ENCODE measurements around the gene ASB7. TPM values are rescaled to one million over a fixed set of nuclear protein-coding genes. Genes with fewer than 3 reads are reported as not detected.
"Not testable (repeated sequence)": the region's sequence is repeated elsewhere in the genome, so short reads cannot be mapped to it uniquely, and the experiment has no call there.

ASB7 gene
- total RNA-seq, 2 donors from 2014 or later = 5.9 to 8.3 TPM

DNA sequence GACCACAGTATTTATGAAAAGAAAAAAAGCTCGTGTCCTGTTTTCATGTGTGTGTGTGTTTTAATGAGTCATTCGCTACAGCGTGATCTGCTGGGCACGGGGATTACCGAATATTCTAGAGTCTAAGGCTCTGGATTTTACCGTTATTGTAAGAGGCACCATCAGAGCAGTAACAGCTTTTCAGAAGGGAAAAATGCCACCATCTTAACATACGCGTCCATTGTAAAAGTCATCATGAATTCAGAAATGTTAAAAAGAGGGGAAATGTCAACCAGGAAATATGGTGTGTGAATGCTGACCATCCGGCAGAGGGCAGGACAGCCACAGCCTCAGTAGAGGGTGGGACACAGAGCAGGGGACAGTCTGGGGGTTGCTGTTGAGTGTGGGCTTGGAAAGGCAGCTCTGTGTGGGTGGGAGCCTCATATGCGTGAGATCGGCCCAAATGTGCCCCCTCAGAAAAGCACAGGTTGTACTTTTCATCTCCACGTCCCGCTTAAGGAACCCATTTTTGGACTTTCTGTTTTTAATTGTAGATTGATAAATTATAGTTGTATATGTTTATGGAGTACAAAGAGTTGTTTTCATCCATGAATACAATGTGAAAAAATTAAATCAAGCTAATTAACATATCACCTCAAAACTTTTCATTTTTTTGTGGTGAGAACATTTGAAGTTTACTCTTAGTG is 69.6 kb downstream of the ASB7 start:
- DNase-seq (no peak), ATAC-seq (peak; percentile 60 to 70)
- intact Hi-C loops (cut with DNase I) = no loop called here

DNA sequence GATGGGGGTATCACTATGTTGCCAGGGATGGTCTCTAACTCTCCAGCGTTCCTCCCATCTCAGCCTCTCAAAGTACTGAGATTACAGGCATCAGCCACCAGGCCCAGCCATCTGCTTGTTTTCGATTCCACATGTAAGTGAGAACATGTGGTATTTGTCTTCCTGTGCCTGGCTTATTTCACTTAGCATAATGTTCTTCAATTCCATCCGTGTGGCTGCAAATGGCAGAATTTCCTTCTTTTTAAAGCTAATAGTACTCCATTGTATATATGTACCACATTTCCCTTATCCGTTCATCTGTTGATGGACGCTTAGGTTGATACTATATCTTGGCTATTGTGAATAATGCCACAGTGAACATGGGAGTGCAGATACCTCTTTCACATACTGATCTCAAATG is 70.6 kb downstream of the ASB7 start:
- DNase-seq = no peak
- intact Hi-C loops (cut with DNase I) = no loop called here
- no peak for ATAC-seq

DNA sequence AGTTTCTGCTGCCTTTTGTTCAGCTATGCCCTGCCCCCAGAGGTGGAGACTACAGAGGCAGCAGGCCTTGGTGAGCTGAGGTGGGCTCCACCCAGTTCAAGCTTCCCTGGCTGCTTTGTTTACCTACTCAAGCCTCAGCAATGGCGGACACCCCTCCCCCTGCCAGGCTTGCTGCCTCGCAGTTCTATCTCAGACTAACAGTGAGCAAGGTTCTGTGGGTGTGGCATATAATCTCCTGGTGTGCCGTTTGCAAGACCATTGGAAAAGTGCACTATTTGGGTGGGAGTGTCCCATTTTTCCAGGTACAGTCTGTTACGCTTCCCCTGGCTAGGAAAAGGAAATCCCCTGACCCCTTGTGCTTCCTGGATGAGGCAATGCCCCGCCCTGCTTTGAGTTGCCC is 76.8 kb downstream of the ASB7 start:
- intact Hi-C loops (cut with DNase I); ATAC-seq; DNase-seq: not testable (repeated sequence)

DNA sequence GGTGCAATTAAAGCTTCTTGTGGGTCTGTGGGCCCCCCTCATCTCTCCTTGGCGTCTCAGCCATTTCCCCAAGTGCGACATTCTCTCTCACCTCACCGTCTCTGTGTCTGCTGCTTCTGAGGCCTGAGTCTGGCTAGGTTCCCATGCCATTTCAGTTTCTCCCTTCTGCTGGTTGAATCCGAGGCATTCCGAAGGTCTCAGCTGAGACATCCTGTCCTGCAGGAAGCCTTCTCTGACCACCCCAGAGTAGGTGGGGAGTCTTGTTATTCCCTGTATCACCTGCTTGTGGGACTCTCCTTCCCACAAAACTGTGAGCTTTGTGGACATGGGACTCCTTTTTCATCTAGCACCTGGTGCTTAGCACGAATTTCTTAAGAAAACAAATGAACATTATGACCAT is 78.3 kb downstream of the ASB7 start:
- intact Hi-C loops (cut with DNase I) = no loop called here
- DNase-seq (no peak), ATAC-seq (no peak)

DNA sequence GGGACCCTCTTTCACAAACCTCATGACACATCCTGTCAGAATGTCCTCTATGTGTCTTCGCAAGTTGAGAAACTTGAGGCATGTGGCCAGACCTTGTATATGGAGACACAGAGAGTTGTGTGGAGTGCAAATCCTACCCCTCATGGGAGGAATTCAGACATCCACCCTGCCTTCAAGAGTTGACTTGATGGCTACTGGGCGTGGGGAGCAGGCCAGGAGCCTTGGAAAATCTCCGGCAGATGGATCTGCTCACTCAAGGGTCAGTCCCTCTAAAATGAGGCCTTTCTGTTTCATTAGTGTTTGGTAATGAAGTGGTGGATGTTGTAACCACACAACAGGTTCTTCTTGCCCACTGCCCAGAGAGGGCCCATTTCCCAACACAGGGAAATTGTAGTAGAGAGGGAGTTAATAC is 79.0 kb downstream of the ASB7 start:
- intact Hi-C loops (cut with DNase I) = no loop called here
- DNase-seq = no peak
- ATAC-seq = no peak

DNA sequence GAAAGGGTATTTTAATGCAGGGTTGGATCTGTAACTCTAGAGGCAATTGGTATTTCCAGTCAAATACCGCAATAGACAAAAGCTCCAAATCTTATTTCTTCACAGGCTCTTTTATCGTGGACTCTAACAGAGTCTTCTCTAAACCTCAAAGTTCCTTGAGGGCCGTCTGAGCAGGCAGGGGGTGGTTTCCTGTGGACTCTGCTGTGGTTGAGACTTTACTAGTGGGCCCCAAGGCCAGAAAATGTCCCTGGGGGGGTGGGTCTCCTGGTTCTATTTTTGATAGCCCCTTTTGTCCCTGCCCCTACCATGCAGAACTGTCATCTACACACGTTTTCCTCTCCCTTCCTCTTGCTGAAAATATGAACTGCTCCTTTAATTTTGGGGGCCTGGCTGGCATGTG is 80.1 kb downstream of the ASB7 start:
- intact Hi-C loops (cut with DNase I) = no loop called here
- ATAC-seq = no peak
- no peak for DNase-seq

DNA sequence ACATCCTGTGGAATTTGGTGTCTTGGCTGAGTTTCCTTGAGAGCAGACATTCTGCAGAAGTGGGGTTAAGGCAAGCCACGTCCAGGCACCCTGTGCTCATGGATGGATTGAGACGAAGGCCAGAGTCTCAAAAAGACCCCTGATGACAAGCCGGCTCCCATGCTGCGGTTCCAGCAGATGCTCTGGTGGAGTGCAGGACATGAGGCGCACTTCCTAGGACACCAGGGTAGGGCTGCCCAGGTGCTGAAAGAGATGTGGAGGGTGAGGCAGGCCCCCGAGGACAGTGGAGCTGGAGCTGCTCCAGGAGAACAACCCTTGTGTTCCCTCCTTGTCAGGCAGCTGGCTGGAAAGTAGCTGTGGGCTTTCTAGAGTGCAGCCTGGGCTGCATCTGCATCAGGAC is 81.0 kb downstream of the ASB7 start:
- intact Hi-C loops (cut with DNase I) = no loop called here
- DNase-seq (no peak), ATAC-seq (no peak)

DNA sequence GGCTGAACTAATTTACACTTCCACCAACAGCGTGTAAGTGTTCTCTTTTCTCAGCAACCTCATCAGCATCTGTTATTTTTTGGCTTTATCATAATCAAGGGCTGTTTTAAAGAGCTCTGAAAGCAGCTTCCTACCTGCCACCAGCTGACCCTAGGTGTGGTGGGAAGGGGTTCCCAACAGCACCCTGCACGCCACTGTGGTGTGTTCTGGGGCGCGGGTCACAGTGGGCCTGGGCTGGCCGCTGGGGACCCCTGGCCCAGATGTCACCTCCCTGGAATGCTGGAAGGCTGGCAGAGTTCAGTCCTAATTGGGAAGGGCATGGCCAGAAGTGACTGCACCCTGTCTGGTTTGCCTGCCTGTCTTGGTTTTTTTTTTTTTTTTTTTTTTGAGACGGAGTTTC is 82.2 kb downstream of the ASB7 start:
- intact Hi-C loops (cut with DNase I) = no loop called here
- DNase-seq (no peak), ATAC-seq (no peak)

DNA sequence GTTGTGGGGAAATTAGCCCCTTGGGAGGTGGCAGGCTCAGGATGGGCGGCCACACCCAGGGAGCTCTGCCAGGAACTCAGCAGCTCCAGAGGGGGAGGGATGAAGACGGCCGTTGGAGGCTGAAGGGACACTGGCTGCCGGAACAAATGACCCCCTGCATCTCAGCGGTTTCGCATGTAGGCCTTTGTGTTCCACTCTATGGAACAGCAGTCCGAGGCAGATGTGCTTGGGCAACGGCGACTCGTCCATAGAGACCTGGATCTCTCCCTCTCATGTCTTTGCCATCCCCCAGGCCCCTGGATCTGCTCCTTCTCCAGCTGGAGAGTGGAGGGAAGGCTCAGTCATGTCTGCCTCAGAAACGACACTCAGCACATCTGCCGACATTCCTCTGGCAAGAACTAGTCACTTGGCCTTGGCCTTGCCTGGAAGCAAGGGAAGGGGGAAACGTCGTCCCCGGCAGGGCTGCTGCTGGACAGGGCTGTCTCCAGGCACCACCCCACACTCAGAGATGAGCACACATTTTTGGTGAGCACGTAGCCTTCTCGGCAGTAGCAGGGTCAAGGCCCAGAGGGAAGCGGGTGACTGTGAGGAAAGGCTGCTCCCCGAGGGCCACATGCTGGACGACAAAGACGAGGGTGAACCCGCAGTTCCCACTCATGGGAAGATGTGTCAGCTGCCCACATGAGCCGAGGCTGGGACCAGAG is 83.8 kb downstream of the ASB7 start:
- peak; percentile 55 for DNase-seq
- intact Hi-C loops (cut with DNase I) = no loop called here
- peak; percentile 41 to 42 for ATAC-seq

DNA sequence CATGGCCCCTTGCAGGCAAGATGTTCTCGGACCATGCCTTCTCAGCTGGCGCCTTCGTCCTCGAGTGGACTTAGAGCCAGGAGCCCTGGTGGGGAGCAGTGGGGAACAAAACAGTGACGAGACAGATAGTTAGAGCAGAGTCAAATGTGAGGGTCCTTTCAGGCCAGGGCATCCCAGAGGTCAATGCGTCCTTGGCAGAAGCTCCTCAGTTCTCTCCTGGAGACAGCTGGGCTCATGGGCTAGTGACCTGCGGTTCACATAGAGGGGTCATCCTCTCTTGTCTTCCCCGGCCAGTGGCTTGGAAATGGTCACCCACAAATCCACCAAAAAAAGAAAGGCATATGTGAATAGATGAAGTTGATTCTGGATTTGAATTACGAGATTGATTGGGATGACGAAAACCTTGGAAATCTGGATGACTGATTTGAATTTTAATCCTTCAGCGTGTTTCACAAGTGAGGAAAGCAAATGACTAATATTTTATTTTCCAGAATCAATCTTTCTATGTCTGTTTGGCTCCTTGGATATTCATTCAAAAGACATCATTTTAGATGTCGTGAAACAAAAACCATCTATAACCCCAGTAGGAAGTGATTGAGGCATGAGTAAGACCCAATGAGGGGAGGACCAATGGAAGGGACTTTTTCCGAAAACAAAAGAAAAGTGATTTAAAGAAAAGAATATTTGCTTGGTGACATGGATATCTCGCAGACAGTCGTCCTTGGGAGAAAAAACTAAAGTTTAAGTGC is 84.5 kb downstream of the ASB7 start:
- DNase-seq (no peak), ATAC-seq (peak in 1 of 2 donors; percentile 48)
- intact Hi-C loops (cut with DNase I) = no loop called here

DNA sequence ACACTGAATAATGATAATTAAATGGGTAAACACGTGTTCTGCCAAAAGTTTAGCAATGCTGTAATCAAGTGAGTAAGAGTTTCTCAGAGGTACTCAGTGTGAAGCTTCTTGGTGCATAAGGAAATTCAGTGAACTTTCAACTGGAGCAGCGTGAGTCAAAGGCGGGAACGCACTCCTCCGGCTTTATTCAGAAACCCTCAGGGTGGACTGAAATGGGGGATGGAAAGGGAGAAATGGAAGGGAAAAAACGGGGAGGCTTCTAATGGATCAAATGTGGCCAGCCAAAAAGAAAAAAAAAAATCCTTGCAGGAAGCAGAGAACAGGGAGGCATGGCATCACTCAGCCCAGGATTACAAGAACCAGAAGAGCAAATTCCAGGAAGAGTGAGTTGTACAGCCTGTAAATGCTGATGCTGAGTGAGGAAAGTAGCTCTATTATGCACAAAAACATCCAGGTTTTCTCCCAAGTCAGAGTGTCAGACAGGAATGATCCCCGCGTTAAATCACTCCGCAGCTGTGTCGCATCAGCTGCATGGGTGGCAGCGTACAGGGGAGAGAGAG is 85.3 kb downstream of the ASB7 start:
- ATAC-seq (peak; percentile 63 to 92), DNase-seq (peak; percentile 41)
- intact Hi-C loops (cut with DNase I) = no loop called here

DNA sequence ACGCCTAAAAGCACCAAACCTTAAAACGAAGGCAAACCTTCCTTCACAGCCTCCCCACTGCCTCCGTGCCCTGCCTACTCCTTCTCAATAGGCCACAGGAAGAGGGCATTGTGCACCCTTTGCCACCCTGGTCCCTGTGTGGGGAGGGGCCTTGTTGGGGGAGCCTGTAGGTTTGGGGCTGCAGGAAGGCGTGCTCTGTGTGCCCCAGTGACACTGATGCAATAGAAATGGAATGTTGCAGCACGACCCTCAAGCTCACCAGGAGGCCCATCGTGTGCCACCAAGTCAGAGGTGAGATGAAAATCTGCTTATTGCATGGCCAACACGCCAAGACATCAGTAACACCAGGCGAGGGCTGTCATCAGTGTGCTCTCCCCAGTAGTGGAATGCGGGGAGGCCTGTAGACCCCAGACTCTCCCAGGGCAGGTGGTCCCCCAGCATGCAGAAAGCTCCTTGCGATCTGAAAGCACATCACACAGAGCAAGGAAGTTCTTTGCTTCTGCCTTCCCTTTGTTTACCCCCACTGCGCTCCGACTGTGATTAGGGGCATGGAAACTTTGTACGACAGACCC is 86.2 kb downstream of the ASB7 start:
- ATAC-seq (no peak), DNase-seq (no peak)
- intact Hi-C loops (cut with DNase I) = no loop called here

DNA sequence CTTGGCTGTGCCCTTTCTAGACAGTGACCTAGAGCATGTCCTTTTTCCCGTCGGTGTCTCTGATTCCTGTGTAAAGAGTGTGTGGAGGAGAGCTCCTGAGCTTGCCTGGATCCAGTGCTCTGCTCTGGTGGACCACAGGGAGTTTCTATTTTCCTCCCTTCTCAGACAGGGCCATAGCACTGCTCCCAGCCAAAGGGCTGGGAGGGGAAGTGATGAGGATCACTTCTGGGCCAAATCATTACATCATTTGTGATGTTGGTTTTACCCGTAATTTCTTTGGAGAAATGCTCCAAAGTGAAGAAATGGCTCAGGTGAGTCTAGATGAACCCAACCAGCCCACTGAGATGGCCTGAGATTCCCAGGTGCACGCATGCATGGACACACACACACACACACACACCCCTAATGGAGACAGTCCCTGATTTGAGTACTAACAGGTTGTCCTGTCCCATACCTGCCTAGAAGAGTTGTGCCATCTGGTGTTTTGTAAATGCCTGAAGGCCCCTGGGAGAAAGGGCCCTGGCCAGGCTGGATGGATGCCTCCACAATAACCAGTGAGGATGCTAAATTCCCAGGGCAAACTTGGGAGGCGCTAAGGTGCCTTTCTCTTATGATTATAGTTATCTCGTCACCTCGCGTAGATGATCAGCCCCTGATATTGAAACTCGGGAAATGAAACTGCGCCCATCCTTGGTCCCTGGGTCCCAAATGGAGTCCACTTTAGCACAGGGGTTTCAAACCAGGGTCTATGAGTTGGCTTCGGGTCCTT is 86.9 kb downstream of the ASB7 start:
- DNase-seq (no peak), ATAC-seq (peak in 1 of 2 donors; percentile 21)
- intact Hi-C loops (cut with DNase I) = no loop called here

DNA sequence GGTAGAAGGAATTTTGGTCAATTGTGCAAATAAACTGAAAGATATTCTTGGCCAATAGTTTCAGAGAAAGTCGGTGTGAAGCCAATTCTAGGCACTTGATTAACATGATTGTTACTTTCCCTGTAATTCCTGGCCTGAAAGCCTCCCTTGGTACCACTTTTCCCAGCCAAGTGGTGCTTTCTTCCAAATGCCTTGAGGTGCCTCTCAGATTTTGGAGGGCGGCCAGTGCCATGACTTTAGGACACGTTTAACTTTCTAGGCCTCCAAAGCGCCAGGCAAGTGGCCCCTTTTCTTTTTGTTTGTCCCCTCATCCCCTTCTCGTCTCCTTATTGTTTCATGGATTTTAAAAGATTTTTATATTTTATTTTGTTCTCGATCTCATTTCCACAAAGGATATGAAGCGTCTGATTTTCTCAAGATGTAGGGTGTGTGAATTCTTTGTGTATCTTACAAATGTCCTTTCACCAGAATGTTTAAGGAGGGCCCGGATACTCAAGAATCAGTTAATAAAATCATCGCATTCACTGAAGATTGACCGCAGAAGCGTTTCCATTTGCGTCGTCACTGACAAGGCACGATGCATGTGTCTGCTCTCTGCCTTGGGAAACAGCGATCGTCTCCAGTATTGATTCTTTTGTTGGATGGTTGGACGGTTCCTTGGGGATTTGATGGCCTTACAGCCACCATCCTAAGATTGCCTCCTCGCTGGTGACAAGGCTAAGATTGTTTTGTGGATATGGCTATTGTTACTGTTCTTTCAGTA is 87.8 kb downstream of the ASB7 start:
- intact Hi-C loops (cut with DNase I) = no loop called here
- DNase-seq (no peak), ATAC-seq (no peak)

DNA sequence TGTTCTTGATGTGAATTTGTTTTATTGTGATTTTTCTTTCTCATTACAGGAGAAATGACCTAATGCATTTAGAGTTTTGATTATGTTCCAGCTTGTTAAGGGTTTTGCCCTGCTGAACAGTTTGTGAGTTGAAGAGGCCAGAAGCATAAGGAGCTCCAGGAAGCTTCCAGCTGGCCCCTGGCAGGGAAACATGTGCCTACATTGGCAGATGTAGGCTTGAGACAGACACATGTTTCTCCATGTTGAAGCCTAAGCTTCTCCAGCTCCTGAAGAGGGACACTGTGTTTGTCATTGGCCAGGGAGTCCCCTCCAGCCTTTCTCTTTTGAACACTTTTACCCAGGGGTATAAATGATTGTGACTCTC is 88.4 kb downstream of the ASB7 start:
- intact Hi-C loops (cut with DNase I) = no loop called here
- no peak for ATAC-seq
- DNase-seq = no peak

DNA sequence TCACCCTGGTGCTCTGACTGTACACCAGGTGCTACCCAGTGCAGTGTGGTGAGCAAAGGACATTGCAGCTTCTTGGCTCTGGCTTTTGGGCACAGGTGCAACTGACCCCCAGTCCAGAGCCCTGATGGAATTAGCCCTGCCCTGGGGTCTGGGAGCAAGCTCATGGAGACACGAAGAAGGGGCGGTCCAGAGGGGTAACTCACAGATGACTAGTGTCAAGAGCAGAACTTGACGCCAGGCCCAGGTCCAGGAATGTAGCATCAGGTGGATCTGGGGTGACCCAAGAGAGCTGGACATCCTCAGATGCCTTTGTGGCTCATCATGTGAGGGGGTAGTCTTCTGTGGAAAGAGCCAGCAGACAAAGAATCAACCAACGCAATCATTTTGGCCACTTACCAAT is 88.9 kb downstream of the ASB7 start:
- intact Hi-C loops (cut with DNase I) = no loop called here

DNA sequence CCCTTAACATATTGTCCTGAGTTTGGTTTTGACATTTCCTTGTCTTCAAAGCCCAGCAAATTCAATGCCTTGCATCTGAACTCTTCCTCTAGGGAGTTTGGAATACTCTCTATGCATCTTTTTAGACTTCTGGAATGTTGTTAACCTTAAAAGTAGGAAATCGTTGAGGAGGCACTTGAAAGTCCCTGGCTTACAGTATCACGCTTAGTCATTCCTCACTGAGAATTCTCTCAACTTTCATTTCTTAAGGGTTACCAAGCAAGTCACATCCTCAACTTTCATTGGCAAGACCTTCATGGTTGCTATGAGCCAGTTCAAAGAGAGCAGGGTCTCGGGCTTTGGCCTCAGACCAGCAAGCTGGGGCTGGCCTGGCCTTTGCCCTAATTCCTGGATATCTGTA is 89.9 kb downstream of the ASB7 start:
- no peak for ATAC-seq
- intact Hi-C loops (cut with DNase I) = no loop called here

More for the DNA sequence above, 88.9 kb downstream of the ASB7 start:
- ATAC-seq (no peak), DNase-seq (no peak)

DNA sequence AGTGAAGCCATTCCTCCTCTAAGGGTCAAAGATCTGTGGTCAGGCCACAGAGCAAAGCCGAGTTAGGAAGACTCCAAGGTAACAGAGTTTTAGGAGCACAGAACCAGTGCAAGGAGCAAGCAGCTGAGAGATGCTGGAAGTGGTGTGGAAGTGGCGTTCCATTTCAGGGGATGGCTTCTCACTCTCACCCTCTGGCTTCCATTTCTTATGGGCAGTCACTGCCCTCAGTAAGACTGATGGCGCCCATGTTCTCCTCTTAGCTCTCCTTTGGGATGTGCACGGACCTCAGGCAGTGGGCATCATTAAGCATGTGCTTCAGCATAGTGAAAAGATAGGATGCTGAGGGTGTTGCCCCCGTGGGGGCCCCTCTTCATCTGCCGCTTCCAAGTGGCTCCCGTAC is 90.3 kb downstream of the ASB7 start:
- DNase-seq (no peak), ATAC-seq (no peak)
- intact Hi-C loops (cut with DNase I) = no loop called here

More for the DNA sequence above, 89.9 kb downstream of the ASB7 start:
- DNase-seq = no peak

Data from left cardiac atrium (tissue), 4 donors.